Midbrain (tissue), 1 donor: ENCODE results near the gene FADS3.
"Not testable (repeated sequence)": the region's sequence is repeated elsewhere in the genome, so short reads cannot be mapped to it uniquely, and the experiment has no call there.

ENCODE experiments used
- DNase-seq: peaks from one replicate; lab custom pipeline; 2025; lab: John Stamatoyannopoulos, UW

Gene FADS3

GRCh38 chr11:61898247-61898582, 6.9 kb upstream of the FADS3 start:
- no peak for DNase-seq

- peak; percentile 57 for DNase-seq
Observed at GRCh38 chr11:61897387-61898246, 6.3 kb upstream of the FADS3 start.

- no peak for DNase-seq
Observed at GRCh38 chr11:61896665-61897386, 5.5 kb upstream of the FADS3 start.

- no peak for DNase-seq
Observed at GRCh38 chr11:61895718-61896059, 4.3 kb upstream of the FADS3 start.

DNA sequence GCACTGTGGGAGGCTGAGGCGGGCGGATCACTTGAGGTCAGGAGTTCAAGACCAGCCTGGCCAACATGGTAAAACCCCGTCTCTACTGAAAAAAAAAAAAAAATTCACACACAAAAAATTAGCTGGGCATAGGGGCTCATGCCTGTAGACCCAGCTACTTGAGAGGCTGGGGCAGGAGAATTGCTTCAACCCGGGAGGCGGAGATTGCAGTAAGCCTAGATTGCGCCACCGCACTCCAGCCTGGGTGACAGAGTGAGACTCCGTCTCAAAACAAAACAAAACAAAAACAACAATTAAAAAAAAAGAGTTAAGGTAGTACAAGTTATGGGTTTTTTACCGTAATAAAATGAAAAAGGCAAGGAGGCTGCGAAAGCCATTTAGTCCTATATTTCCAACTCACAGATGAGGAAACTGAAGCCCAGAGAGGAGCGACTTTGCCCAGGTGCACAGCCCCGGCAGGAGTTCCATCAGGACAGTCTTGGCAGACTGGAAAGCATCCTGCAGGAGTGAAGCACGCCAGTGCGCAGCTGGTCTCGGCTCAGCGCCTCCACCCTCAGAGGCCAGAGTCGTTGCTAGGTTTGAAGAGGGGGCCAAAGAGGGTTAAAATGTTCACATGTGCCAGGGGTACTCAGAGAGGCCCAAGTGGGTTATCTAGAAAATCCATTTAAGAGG, 3.8 kb upstream of the FADS3 start:
- DNase-seq, result no peak

DNA sequence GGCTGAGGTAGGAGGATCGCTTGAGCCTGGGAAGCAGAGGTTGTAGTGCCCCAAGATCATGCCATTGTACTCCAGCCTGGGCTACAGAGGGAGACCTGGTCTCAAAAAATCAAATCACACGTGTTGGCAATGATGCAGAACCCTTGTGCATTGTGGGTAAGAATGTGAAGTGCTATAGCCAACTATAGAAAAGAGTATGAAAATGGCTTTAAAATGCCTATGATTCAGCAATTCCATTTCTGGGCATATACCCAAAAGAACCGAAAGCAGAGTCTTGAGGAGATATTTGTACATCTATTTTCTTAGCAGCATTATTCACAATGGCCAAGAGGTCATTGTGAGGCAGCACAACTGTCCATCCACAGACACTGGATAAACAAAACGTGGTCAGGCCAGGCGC, 2.6 kb upstream of the FADS3 start:
- DNase-seq, result no peak

DNA sequence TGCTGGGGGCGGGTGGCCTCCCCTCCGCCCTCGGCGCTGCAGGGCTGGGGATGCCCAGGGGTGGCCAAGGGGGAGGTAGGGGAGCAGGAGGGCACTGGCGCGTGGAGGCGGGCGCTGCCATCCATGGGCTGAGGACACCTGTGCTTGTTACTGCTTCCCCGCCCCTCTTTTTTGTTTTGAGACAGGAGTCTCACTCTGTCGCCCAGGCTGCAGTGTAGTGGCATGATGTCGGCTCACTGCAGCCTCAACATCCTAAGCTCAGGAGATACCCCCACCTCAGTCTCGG, 683 bp upstream of the FADS3 start:
- no peak for DNase-seq

DNA sequence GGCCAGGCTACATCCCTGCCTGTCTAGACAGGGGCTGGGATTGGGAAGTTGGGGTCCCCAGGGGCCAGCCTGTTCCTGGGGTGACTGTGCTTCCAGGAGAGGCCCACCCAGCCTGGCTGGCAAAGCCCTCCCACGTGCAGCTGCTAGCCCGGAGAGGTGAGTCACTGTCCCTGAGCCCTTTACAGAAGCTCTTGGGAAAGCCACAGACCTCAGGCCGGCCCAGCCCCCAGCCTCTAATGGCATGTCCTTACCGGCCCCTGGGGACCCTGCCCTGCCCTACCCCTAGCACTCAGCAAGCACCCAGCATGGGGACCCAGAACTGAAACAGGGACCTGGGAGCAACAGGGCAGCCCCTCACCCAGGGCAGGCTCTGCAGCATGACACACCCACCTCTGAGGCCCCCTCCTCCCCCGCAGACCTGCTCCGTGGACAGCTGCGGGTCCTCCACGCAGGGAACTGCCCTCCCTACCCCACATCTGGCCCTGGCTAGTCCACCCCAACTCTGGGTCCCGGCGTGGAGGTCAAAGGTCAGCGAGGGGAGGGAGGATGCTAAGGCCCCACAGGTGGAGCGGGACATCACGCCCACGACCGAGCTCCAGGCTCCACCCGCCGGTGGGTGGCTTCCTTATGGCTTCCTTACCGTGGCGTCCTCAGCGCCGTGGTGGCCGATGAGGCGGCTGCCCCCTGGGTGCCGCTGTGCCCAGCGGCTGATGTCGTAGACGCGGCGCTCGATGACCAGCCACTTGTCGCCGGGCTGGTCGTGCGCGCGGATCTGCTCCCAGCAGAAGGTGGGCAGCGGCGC, 615 bp downstream of the FADS3 start:
- peak; percentile 61 for DNase-seq

- DNase-seq, result no peak
Observed at GRCh38 chr11:61889831-61890230, 1.5 kb downstream of the FADS3 start.

- no peak for DNase-seq
Observed at GRCh38 chr11:61888590-61888989, 2.8 kb downstream of the FADS3 start.

- no peak for DNase-seq
Observed at GRCh38 chr11:61887839-61888494, 3.4 kb downstream of the FADS3 start.

GRCh38 chr11:61886643-61887042, 4.7 kb downstream of the FADS3 start:
- DNase-seq, result no peak

DNA sequence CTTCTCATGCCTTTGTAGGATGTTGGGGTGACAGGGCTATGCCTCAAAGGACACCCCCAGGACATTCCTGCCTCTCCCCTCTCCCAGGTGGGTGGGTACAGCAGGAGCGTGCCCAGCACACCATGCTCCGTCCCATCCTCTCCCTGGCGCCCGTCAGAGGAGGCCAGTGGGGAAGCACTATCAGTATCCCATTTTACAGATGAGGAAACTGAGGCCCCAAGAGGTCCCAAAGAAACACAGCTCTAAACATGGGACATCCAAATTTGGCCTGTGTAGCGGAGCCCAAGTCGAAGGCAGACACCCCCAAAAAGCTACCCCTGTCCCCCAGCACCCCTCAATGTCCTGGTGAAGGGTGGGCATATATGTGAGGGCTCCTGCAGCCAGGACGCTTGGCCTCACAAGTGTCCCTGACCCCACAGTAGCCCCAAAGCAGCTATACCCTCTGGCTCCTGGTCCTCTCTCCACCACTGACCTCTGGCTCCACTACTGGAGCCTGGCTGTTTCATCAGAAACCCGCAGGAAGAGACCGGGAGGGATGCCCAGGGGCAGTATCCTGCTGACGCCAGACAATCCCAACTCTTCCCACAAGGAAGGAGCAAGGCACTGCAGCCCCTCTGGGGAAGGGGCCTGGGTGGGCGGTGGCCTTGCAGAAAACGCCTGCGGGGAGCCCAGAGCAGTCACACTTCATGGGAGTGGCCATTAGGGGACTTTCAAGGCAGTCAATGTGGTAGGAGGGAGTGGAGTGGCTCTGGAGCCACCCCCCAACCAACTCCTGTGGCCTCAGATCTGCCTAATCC, 5.4 kb downstream of the FADS3 start:
- no peak for DNase-seq

DNA sequence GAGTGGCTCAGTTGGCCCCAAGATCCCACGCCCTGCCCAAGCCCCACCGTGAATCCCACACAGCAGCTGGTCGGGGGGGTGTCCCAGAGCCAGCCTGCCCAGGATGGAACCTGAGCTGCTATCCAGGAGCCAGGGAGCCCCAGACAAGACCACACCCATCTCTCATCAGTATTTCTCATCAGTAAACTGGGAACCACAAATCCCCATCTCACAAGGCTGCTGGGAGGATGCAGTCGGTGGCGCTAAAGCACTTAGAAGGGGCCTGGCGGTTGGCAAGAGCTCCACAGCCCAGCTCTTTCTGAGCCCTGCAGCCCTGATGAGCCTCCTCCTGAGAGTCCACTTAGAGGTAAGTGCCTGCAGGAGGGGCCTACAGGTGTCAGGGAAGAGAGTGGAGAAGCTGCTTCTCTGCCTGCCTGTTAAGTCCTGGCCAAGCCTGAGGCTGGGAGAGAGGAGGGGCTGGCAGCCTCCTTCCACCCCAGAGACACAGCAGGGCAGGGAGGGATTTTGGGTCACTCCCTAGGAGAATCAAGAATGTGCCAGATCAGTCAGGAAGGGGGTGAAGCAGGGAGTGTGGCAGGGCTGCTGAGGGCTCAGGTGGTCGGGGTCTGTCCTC, 6.1 kb downstream of the FADS3 start:
- no peak for DNase-seq

- no peak for DNase-seq
Observed at GRCh38 chr11:61883947-61884346, 7.4 kb downstream of the FADS3 start.

DNA sequence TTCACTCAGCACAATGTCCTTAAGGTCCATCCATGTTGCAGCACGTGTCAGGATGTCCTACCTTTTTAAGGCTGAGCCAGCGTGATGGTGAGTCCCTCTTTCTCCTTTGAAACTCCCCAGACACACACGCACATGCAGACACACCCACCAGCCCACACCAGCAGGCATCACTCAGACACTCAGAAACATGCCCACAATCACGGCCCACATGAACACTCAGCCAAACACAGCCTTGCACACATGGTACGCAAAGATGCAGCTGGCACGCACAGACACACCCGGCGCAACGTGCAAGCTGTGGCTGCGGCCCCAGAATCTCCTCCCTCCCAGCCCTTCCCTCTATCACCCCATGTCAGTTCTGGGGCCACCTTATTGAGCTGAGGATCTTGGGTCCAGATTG, 8.0 kb downstream of the FADS3 start:
- DNase-seq, result no peak

DNA sequence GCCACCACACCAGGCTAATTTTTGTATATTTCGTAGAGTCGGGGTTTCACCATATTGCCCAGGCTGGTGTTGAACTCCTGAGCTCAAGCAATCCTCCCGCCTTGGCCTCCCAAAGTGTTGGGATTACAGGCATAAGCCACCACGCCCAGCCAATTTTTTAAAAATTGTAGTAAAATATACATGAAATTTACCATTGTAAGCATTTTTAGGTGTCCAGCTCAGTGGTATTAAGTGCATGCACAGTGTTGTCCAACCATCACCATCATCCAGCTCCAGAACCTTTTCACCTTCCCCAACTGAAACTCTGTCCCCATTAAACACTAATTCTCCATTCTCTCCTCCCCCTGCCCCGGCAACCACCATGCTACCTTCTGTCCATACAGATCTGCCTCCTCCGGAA, 8.5 kb downstream of the FADS3 start:
- DNase-seq, result no peak

DNA sequence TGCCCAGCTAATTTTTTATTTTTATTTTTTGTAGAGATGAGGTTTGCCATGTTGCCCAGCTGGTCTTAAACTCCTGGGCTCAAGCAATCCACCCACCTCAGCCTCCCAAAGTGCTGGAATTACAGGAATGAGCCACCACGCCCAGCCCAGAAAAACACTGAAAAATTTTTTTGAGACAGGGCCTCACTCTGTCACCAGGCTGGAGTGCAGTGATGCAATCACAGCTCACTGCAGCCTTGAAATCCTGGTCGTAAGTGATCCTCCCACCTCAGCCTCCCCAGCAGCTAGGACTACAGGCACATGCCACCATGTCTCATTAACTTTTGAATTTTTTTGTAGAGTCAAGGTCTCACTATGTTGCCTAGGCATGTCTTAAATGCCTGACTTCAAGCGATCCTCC, 9.1 kb downstream of the FADS3 start:
- DNase-seq, result not testable (repeated sequence)

- no peak for DNase-seq
Observed at GRCh38 chr11:61881397-61881796, 9.9 kb downstream of the FADS3 start.

- DNase-seq, result no peak
Observed at GRCh38 chr11:61880454-61880853, 10.9 kb downstream of the FADS3 start.

- no peak for DNase-seq
Observed at GRCh38 chr11:61880031-61880430, 11.3 kb downstream of the FADS3 start.
